Stimulated activated naive CD8-positive, alpha-beta T cell treated with anti-CD3 and anti-CD28 coated beads, Interleukin-15, Interleukin-2, amounts not matched to agents 100 U/mL and 50 U/mL, for 24 hours (primary cell): Measurements from ENCODE around the gene ERC2.

Experiments used
- ATAC-seq: fragments of 150-1000 bp; cut with Tn5 transposase; one replicate; pipeline ENCODE4 v1.10.0; 2021
- DNase-seq: peaks from one replicate; pipeline ENCODE4 v3.0.0; 2021

Gene ERC2

DNA sequence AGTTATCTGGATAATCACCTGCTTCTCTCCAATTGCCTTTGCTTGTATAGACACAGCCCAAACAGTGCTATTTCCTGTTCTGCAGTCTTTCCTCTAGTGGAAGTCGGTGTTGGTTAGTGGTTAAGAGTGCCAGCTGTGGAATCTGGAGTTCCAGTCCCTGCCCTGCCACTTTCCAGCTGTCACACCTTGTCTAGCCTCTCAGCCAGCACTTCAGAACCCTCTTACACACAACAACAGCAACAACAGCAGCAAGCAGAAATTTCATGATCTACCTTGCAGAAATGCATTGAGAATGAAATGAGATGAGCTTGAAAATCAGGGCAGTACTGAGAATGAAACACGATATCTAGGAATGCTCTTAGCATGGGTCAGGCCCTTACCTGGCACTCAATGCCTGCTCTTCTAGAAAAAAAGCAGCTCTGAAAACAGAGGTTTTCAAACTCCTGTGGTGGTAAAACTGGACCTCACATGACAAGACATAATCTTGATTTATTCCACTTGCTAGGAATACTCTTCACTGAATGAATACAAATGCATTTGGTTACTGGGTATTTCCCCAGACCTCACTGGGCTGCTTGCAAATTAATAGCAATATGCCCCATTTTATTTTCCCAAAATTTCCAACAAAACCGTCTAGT lies 977.9 kb downstream of the ERC2 start:
- ATAC-seq: no peak
- no peak for DNase-seq

DNA sequence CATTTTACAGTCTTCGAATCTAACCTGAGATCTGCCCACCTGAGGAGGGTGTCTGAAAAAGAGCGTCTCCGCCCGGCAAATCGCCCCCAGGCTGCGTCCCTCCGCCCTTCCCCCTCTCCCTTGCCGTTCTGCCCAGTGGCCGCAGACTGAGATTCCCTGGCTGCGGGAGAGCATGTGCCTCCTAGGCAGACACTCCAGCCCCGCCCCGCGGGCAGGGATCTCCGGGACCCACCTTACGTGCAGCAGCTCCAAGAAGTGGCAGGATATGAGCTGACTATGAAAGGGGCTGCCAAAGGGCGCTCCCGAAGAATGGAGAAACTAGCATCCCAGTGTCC lies 978.5 kb downstream of the ERC2 start:
- DNase-seq (no peak), ATAC-seq (no peak)

DNA sequence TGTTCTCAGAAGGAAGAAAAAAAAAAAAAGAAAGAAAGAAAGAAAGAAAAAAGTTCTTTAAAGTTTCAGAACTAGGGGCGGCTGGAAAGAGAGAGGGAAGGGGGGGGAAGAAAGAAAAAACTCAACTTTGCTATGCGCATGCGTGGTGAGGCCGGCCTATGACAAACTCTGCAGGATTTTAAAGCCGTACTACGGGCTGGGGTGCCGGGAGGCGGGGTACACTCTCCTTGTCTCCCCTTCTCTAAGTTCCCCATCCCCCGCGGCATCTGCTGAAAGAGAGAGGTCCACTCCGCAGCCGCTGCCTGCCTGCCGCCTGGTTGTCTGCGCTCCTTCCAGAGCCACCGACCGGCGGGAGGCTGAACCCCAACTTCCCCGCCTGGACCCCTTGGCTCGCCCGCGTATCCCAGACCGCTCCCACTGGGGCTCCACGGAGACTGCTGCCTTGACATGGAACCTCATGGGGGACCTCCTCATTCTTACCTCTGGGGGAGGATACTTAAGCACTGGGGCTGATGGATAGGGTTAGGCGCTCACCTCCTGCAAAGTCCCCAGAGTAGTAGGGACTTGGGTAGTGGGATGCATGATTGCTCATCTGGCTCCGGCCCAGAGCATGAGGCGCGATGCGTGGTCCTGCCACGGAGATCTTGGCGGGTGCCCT lies 979.7 kb downstream of the ERC2 start:
- no peak for ATAC-seq
- DNase-seq: peak; percentile 27

DNA sequence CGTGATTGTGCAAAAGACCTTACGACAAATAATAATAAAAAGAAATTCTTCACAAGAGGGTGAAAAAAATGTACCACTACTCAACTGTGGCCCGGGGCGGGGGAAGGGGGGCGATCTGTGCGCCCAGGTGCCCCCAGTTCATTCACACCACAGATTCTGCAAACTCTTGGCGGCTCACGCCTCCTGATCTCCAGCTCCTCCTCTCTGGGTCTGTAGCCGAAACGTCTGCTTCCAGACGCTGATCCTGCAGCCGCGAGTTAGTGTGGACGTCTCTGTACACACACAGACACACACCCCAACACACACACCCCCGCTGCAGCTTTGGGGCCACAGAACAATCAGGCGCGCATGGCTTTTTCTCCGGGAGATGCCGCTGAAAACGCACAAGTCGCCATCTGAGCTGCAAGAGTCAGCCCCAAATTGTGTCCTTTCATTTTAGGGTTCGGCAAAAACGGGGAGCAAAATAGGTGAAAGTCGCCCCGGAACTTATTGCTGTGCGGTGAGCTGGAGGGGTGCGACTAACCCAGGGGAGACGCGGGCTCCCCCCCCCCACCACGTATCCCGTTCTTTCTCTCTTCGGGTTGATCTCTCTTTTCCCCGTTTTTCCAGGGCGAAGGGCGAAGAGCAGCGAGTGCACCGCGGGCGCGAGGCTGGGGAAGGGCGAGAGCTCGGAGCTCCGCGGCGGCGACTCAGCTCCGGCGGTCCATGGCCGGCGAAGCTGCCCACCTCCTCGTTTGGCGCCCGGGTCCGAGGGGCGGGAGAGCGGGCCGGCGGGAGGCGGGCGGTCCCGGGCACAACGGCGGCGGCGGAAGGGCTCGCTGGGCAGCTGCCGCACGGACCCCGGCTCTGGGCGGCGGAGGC lies 980.7 kb downstream of the ERC2 start:
- ATAC-seq: no peak

DNA sequence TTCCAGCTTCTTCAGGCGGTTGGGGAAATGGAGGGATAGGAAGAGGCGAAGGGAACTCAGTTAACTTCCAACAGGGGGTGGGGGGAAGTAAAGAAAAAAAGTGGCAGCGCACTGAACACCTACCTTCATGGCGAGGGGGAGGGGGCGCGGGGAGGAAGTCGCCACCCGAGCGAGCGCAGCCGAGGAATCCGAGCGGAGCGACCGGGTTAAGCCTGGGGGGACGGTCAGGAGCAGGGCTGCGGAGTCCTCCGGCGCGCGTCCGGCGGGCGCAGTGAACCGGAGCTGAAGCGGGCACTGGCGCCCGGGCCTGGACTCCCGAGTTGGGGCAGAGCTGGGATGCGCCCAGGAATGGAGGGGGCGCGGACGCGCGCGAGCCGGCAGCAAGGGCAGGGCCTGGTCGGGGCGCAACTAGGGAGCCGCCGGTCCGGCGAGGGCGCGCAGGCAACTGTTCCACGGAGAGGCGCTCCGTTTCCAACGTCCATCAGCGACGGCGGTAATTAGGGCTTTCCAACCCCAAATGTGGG lies 981.3 kb downstream of the ERC2 start, which contains the start of gene WNT5A:
TSS of gene WNT5A (minus strand) at position 450 of the 524 bp plus-strand sequence. CDS start at position 129, 321 bp downstream.
- ATAC-seq: no peak
- peak; percentile 9 for DNase-seq

More for the DNA sequence above, 980.7 kb downstream of the ERC2 start:
- DNase-seq: peak; percentile 3

DNA sequence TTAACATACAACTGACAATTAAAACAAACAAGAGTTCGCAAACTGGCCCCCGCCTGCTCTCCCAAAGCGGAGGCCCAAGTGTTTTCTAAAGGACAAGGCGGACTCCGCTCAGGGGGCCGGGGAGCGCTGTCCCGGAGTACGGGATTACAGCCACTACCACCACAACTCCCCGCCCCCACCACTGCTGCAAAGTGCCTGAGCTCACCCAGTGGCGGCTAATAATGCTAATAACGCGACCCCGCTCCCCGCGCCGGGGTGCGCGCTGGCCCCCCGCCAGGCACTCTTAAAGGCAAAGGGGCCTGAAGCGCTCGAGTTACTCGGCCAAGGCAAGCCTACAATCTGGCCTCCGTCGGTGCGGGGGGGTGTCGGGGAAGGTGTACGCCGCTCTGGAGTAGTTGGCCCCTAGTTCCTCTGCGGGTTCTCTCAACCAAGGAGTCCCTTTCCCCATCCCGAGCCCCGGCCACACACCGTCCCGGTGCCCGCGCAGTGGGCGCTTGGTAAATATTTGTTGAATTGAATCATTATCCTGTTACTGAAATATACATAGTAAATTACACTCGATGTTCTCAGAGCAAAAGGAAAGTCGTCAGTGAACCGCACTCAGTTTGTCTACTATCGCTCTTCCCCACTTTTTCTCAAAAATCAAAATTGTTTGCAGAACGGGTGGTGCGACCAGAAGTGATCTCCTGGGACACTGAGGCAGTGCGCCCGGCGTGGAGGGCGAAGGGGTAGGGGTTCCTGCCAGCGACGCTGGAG lies 982.0 kb downstream of the ERC2 start:
- DNase-seq: peak; percentile 4
- no peak for ATAC-seq

DNA sequence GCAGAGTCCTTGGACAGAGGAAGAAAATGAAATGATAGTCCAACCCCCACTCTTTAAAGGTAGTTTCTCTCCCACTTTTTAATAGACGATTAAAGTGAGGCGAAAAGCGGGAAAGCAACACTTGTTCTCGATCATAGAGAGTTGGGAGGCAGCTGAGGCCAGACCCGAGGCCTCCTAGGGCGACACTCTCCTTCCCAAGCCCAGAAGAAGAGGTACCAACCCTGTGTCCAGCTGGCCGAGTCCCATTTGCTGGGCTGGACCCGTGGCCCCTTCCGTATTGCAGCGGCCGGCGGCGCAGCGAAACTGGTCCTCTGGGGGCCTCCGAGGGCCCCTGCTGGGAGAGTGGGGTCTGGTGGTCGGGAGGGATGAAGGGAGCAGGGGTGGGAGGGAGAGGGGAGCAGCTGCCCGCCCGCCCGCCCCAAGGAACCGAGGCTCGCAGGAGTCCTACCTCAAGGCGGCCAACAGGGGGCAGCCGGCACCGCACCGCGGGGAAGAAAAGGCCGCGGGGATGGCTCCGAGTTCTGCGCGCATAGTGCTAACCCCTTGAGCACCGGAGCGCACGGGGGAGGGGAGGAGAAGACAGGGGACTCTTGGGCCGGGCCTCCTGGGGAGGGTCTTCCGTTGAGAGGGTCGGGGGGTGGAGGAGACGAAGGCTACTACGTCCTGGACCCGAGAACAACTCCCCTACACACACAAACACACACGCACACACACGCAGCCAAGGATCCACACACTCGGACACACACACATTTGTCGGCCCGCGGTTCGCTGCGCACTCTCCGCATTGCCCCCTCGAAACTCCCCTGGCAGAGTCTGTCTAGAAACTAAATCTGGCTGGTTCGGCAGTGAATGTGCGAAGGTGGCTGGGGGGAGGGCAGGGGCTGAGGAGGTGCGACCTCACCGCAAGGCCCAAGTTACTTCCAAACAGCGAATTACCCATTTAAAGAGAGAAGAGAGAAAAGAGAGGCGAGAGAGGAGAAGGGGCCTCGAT lies 983.2 kb downstream of the ERC2 start:
- peak; percentile 47 for ATAC-seq
- peak; percentile 64 for DNase-seq

DNA sequence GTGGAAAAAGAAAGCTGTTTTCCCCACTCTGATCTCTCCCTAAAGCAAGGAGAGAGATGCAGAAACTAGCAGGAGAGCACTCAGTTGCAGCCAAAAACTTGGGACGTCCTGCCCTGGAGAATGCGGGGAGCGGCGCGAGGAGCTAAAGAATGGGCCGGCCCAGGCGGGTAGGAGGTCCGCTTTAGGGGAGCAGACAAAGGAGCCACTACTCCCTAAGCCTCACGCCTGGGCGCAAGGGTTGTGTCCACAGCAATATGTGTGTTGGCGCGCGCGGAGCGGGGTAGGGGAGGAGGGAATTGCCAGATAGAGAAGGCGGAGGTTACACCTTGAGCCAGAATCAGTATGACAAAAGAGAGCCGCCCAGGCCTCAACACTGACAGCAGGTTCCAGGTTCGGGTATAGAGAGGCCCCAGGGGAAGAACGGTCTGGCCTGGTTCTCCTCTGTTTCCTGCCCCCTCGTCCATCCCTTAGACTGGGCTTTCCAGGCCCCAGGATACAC lies 984.0 kb downstream of the ERC2 start:
- no peak for DNase-seq

DNA sequence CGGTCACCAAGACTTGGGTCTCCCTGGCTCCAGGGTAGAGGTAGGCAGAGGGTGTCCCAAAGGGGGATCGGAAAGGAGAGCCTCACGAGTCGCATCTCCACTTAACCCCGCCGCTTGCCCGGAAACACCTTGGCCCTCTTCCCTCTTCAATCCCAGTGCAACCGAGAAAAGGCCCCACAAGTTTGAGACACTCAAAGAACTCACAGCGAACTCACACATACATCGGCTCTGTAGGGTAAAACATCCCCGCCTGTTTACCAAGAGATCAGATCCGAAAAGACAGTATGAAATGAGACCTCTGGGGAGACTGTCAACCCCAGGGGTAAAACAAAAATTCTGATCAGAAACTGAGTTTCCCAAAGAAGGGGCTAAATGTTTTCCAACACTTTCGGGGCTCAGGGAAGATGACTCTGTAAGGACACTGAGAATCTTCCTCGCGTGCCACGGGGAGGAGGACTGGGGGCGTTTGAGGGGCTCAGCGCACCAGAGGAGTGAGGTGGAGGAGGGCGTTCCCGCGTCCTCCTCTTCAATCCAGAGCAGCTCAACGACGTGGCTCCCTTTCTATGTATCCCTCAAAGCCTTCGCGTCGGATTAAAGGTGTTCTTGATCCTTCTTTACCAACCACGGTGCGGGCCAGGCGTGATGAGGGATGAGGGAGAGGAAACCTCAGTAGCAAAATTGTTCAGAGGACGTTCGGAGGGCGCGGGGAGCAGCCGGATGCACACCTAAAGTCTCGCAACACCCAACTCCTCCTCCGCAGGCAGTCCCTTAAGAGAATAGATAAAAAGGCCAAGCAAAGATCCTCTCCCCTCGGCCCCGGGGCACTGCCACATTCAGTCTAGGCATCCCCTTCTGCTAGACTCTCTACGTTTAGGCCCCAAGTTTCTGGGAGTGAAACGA lies 984.8 kb downstream of the ERC2 start:
- ATAC-seq (no peak), DNase-seq (no peak)

More for the DNA sequence above, 984.0 kb downstream of the ERC2 start:
- ATAC-seq: no peak

DNA sequence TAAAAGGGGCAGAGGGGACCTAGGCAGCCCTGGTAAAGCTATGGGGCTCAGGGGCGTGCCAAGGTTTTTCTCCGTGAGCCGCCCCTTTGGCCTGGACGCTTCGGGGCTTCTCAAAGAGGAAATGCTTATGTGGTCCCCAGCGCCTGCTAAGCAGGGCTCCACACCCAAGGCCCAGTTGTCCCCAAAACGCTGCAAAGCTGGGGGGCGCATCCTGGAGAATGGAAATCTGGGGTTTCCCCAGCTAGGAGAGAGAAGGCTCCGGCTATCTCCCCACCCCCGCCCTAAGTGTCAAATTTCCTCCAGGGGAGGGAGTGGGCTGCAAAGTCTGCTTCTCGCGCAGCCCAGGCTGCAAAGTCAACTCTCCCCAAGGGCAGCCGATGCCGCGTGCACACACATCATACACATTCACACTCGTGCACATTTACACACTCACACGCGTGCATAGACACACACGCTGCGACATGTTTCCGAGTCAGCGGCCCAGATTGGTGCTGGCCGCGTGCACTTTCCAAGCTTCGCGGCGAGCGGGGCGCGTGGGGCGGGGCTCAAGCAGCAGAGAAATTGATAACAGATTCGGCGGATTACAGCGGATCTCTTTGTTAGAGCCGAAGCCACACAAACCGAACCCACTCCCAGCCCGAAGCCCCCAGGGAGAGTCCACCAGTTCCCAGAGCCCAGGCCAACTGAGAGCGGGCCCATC lies 985.6 kb downstream of the ERC2 start:
- DNase-seq: no peak
- no peak for ATAC-seq

DNA sequence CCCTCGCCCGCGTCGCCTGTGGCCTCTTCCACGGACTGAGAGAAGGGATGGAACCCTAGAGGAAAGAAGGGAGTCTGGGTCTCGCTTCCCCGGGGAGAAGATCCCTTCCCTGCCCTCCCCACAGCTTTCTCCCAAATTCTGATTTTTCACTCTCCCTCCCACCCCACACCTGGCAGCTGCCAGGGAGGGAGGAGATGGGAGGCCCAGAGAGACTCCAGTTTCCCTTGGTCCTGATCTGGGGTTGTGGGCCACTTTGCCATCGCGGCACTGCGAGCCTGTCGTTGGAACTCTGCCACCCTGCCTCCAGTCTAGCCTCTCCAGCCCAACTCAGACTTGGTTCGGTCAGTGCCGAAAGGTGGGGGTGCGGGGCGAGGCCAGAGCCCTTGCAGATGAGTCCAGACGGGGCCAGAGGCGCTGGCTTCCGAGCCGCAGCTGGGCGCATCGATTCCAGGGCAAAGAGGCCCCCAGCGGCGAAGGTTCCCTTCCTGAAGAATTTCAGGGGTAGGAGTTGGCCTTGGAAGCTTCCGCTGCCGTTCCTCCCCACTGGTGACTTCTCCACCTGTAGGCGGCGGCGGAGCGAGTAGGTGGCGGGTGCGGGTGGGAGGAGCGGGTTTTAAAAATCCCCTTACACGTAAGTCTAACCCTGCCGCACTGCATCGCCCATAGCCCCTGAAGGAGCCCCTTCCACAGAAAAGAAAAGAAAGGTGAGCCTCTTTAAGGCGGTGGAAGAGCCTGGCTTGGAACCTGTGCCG lies 986.3 kb downstream of the ERC2 start:
- no peak for ATAC-seq

DNA sequence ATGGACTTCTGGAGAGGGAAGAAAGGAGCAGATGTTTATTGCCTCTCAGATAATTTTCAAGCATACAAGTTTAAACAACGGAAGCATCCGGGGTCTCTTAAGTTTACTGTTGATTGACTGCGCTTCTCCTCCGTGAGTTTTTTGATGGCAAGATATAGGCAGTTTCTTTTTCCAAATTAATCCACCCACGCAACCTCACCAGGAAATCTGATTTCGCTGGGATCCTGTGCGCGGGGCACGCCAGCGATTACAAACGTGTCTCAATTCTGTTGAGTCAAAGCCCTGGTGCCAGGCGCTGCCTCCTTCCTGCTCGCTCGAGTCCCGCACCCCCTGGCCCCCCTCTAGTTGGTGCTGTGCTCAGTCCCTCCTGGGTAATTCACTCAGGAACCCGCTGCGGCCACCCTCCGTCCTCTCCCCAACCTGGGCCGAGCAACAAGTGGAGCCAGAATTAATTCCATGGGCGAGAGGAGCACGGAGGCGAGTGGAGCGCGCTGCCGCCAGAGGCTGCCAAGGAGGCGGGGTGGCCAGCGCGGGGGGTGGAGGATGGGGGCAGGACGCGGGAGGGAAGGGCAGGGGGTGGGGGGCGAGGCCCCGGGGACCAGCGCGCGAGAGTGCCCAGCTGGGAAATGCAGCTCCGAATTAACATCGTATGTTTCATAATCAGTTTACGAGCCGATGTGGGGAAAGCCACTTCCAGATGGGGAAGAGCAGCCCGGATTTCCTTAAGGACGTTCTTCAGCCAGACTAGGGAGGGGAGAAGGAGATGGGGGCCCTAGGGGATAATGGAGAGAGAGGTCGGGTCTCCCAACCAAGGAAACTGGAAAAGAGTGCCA lies 987.1 kb downstream of the ERC2 start:
- ATAC-seq (no peak), DNase-seq (no peak)

More for the DNA sequence above, 986.3 kb downstream of the ERC2 start:
- DNase-seq: no peak

DNA sequence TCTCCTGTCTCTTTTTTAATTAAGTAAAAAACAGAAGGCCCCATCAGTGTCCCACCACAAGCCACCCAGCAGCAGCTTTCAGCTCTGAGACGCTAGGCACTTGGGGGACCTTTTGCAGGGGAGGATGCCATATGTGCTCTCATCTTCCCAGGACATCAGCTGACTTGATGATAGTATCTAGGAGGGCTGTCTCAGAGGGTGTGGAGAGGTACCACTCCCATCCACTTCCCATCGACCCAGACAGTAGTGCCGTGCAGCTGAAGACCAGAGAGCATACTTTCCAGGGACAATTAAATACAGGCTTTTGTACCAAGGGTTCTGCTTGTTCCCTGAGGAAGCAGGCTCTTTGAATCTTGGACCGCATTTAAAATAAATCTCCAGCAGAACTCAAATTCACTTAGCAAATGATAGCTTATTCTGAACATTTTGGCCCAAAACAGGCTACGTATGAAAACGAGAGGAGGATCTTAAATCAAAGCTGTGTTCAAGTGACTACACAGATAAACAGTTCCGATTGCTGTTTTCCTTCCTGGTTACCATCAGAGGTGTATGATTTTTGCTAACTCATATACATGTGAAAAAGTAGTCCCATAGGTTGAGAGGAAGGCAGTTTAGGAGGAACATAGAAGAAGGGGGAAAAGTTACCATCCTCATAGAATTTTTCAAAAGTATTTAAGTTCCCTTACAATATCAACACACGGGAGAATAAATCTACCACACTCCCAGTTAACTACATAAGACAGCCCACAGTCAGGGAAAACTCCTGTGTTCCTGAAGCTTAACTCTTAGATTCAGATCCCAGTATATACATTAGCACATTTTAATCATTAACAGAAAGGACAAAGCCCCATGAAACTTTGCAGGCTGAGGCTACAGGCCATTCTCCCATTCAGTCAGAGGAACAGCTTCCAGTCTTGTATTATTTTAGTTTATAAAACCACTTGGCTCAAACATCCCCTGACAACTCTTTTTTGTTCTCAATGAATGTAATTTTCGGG lies 990.7 kb downstream of the ERC2 start:
- DNase-seq (no peak), ATAC-seq (no peak)

DNA sequence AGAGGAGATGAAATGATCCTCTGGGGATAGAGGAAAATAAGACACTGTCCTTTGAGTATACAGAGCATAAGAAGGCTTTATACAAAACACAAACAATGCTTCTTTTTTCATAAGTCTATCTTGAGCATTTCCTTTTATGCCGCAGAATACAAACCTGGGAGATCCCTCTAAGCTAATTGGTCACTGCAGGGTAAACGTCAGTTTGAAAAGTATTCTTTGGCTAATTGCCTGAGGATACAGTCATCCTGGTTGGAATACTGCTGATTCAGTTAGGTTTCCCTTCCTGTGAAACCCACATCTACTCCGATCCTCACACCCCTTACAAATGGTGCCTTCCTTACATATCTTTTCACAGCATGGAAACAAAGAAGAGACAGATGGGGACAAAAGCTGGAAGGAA lies 991.8 kb downstream of the ERC2 start:
- DNase-seq (no peak), ATAC-seq (no peak)

DNA sequence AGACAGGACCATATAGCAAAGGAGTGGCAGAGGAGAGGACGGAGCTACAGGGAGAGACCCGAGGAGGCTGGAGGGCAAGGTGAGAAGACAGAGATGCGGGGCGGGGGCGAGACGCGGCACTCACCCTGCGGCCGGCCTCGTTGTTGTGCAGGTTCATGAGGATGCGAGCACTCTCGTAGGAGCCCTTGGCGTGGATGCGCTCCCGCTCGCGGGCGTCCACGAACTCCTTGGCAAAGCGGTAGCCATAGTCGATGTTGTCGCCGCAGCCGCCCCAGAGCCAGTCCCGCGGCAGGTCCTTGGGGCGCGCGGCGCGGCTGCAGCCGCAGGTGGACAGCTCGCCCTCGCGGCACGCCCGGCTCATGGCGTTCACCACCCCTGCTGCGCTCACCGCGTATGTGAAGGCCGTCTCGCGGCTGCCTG lies 994.0 kb downstream of the ERC2 start:
- ATAC-seq: no peak
- no peak for DNase-seq

DNA sequence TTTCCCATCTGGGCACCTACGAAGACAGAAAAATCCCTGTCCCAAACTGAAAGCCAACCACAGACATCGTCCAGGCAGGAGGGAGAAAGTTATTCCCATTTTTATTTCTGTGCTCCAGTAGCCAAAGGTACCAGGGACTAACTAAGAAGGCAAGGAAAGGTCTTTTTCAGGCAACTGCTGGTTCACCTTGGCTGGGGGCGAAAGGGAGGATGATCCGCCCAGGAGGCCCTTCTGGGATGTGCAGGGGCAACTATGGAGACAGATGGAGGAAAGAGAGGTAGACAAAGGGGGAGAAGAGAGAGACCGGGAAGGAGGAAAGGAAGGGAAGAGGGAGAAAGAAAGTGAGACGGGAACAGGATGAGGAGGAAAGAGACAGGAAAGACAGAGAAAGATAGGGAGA lies 994.5 kb downstream of the ERC2 start:
- no peak for DNase-seq
- no peak for ATAC-seq
